Fibroblast of lung (primary cell): ENCODE data around the gene VCP. TPM values are rescaled to one million over a fixed set of nuclear protein-coding genes. Genes with fewer than 3 reads are reported as not detected.
A peak's percentile ranks its signal among the peaks of the same experiment; 100 is the strongest.

Experiments
- DNase-seq, 2 donors: peaks; one replicate each; pipeline versions ENCODE4 v3.0.0 to v3.0.0-alpha.2; 2010; ENCODE audit warnings: low read depth in 2 of 2
- H2AFZ ChIP-seq: 2 replicates; pipeline ENCODE4 v1.5.1; 2012; ENCODE audit warnings: low read length, control low read depth, inconsistent platforms
- H3K27ac ChIP-seq: 2 replicates; pipeline ENCODE4 v1.5.1; 2011; ENCODE audit warnings: low read length, control low read depth; ENCODE audit not compliant: insufficient read depth
- H3K27me3 ChIP-seq: 2 replicates; pipeline ENCODE4 v1.5.1; 2011; ENCODE audit warnings: mild to moderate bottlenecking, low read length; ENCODE audit not compliant: control insufficient read depth, insufficient read depth
- H3K36me3 ChIP-seq: 2 replicates; pipeline ENCODE4 v1.5.1; 2011; ENCODE audit warnings: low read length; ENCODE audit not compliant: control insufficient read depth, insufficient read depth
- H3K4me1 ChIP-seq: 2 replicates; pipeline ENCODE4 v1.5.1; 2011; ENCODE audit warnings: low read length; ENCODE audit not compliant: control insufficient read depth, insufficient read depth; ENCODE audit errors: extremely low read depth
- H3K4me2 ChIP-seq: 2 replicates; pipeline ENCODE4 v1.5.1; 2011; ENCODE audit warnings: low read length, control low read depth; ENCODE audit not compliant: insufficient read depth; ENCODE audit errors: extremely low read depth
- H3K4me3 ChIP-seq, 4 experiments: fragments of 200-600 bp in 1 of 4; sonication (generic) in 1 of 4; replicated peaks in 1 of 4; 2 replicates each; pipeline ENCODE4 v1.5.1; 2011 to 2016; ENCODE audit warnings: low read length in 4 of 4, low read depth in 3 of 4, mild to moderate bottlenecking in 3 of 4, control low read depth in 2 of 4, inconsistent platforms in 1 of 4, mixed read lengths in 1 of 4; ENCODE audit not compliant: insufficient read depth in 1 of 4; ENCODE audit errors: control extremely low read depth in 1 of 4
- H3K79me2 ChIP-seq: 2 replicates; pipeline ENCODE4 v1.5.1; 2012; ENCODE audit warnings: mild to moderate bottlenecking, low read length, inconsistent platforms; ENCODE audit not compliant: control insufficient read depth, insufficient read depth
- H3K9ac ChIP-seq: 2 replicates; pipeline ENCODE4 v1.5.1; 2011; ENCODE audit warnings: mild to moderate bottlenecking, low read length, control low read depth; ENCODE audit not compliant: insufficient read depth
- H3K9me3 ChIP-seq: 2 replicates; pipeline ENCODE4 v1.5.1; 2012; ENCODE audit warnings: low read depth, low read length; ENCODE audit not compliant: control insufficient read depth, insufficient read depth
- H4K20me1 ChIP-seq: 2 replicates; pipeline ENCODE4 v1.5.1; 2011; ENCODE audit warnings: low read length; ENCODE audit not compliant: control insufficient read depth, insufficient read depth; ENCODE audit errors: extremely low read depth
- CTCF ChIP-seq, 2 donors: IDR thresholded peaks in 1 of 2; conservative IDR thresholded peaks in 1 of 2; 1 replicate in 1 of 2; 2 replicates in 1 of 2; pipeline ENCODE4 v1.5.1; 2011 to 2012; ENCODE audit warnings: low read length in 2 of 2, control low read depth in 1 of 2, inconsistent platforms in 1 of 2, low read depth in 1 of 2, mild to moderate bottlenecking in 1 of 2
- EZH2 ChIP-seq: IDR thresholded peaks from 2 replicates; pipeline ENCODE4 v1.5.1; 2012; ENCODE audit warnings: low read length, control low read depth, mild to moderate bottlenecking; ENCODE audit errors: missing control alignments
- polyA plus RNA-seq, 2 donors: library from polyadenylated mRNA; depleted of rRNA in 1 of 2; stranded (reverse) in 1 of 2; unstranded in 1 of 2; fragments of >200 nt; gene quantifications; 2 replicates each; pipeline ENCODE4 v1.2.1, GENCODE V29; 2011 to 2012; ENCODE audit warnings: missing spikeins in 1 of 2
- total RNA-seq: library from RNA; depleted of rRNA; stranded (reverse); fragments of >200 nt; gene quantifications from 2 replicates; pipeline ENCODE4 v1.2.1, GENCODE V29; 2014

The VCP gene
- total and polyA plus RNA-seq, 2 donors (not counting 1 experiment from before 2014, with no cell fraction given) = 298 to 340 TPM

GRCh38 chr9:35114113-35114839 is 41.9 kb upstream of the VCP start:
- DNase-seq = peak; percentile 94 to 98
- Histone ChIP-seq H2AFZ (peak overlapping the region; percentile 25), H3K4me1 (peaks cover 26% of the 10 kb centered on the region), H3K27ac (peak overlapping the region; percentile 94), H3K27me3 (no peaks in the 10 kb centered on the region), H3K4me3 (peak overlapping the region; percentile 70 to 93 (median 82)), H3K9me3 (no peaks in the 10 kb centered on the region), H3K9ac (peak overlapping the region; percentile 69), H3K79me2 (peaks cover 32% of the 10 kb centered on the region), H4K20me1 (no peaks in the 10 kb centered on the region), H3K4me2 (peak overlapping the region; percentile 100), H3K36me3 (no peaks in the 10 kb centered on the region)
- no peak for TF ChIP-seq CTCF (conservative IDR thresholded peaks at IDR 0.05 in 1 of 2, IDR thresholded peaks at IDR 0.05 in 1 of 2; ENCODE audit: low read depth in 1 of 2, low read length in 2 of 2)
- TF ChIP-seq EZH2 = no peak

GRCh38 chr9:35112257-35113020 is 40.0 kb upstream of the VCP start:
- H3K4me1 ChIP-seq = peaks cover 26% of the 10 kb centered on the region

More at GRCh38 chr9:35112257-35113020, 40.0 kb upstream of the VCP start:
- Histone ChIP-seq H3K4me3 (peak overlapping the region; percentile 20 to 67 (median 50)), H3K79me2 (peaks cover 36% of the 10 kb centered on the region), H3K9me3 (no peaks in the 10 kb centered on the region), H3K4me2 (peak overlapping the region; percentile 94), H3K27ac (peak overlapping the region; percentile 93), H4K20me1 (no peaks in the 10 kb centered on the region), H3K27me3 (no peaks in the 10 kb centered on the region), H3K36me3 (no peaks in the 10 kb centered on the region), H3K9ac (peak overlapping the region; percentile 58), H2AFZ (no peak overlapping the region)
- peak; percentile 75 for DNase-seq
- TF ChIP-seq EZH2 (no peak), CTCF (conservative IDR thresholded peaks at IDR 0.05 in 1 of 2, IDR thresholded peaks at IDR 0.05 in 1 of 2; ENCODE audit: low read depth in 1 of 2, low read length in 2 of 2) (no peak)
